Measurements from ENCODE around the gene BCAS1. TPM values are rescaled to one million over a fixed set of nuclear protein-coding genes. Genes with fewer than 3 reads are reported as not detected.

The BCAS1 gene
- total RNA-seq, 1 experiment from 2014 or later = 3.1 TPM

GRCh38 chr20:53918949-53919361 is 151.4 kb downstream of the BCAS1 start:
- CTCF ChIA-PET = interaction anchor here (0.6 kb wide), 1 partner anchor 161 kb away, joined by 3 read pairs; no protein-coding TSS in a partner anchor
- Histone ChIP-seq H3K27me3 (ENCODE audit: control insufficient read depth, insufficient read depth, low read length) (no peaks in the 10 kb centered on the region), H3K36me3 (ENCODE audit: control insufficient read depth, insufficient read depth, low read length) (no peaks in the 10 kb centered on the region), H3K9me3 (ENCODE audit: control insufficient read depth, insufficient read depth, low read depth, low read length) (no peaks in the 10 kb centered on the region), H3K4me1 (ENCODE audit: control insufficient read depth, insufficient read depth, low read length) (peaks cover 40% of the 10 kb centered on the region), H3K4me3 (ENCODE audit: low read depth in 2 of 2, low read length in 2 of 2) (no peak overlapping the region), H3K27ac (ENCODE audit: low read length) (peak overlapping the region; percentile 100)
- DNase-seq (ENCODE audit: low read depth, low spot score) (no peak), ATAC-seq (no peak)
- intact Hi-C loops (cut with micrococcal nuclease; ENCODE audit: unreplicated experiment) (loop anchor here (10.0 kb wide), 2 partner anchors 164 to 324 kb away; partner anchors contain the start of gene ZNF217), in situ Hi-C loops (cut with HindIII; ENCODE audit: low pct_unique_long_range_greater_than_20kb, low sequenced_read_pairs) (no loop called here)
- TF ChIP-seq, protein P1, sequence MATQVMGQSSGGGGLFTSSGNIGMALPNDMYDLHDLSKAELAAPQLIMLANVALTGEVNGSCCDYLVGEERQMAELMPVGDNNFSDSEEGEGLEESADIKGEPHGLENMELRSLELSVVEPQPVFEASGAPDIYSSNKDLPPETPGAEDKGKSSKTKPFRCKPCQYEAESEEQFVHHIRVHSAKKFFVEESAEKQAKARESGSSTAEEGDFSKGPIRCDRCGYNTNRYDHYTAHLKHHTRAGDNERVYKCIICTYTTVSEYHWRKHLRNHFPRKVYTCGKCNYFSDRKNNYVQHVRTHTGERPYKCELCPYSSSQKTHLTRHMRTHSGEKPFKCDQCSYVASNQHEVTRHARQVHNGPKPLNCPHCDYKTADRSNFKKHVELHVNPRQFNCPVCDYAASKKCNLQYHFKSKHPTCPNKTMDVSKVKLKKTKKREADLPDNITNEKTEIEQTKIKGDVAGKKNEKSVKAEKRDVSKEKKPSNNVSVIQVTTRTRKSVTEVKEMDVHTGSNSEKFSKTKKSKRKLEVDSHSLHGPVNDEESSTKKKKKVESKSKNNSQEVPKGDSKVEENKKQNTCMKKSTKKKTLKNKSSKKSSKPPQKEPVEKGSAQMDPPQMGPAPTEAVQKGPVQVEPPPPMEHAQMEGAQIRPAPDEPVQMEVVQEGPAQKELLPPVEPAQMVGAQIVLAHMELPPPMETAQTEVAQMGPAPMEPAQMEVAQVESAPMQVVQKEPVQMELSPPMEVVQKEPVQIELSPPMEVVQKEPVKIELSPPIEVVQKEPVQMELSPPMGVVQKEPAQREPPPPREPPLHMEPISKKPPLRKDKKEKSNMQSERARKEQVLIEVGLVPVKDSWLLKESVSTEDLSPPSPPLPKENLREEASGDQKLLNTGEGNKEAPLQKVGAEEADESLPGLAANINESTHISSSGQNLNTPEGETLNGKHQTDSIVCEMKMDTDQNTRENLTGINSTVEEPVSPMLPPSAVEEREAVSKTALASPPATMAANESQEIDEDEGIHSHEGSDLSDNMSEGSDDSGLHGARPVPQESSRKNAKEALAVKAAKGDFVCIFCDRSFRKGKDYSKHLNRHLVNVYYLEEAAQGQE (IDR thresholded peaks at IDR 0.05; ENCODE audit: insufficient read depth in 1 of 2, low read depth in 2 of 2, low read length in 1 of 2) = no peak
- TF ChIP-seq, protein P2, sequence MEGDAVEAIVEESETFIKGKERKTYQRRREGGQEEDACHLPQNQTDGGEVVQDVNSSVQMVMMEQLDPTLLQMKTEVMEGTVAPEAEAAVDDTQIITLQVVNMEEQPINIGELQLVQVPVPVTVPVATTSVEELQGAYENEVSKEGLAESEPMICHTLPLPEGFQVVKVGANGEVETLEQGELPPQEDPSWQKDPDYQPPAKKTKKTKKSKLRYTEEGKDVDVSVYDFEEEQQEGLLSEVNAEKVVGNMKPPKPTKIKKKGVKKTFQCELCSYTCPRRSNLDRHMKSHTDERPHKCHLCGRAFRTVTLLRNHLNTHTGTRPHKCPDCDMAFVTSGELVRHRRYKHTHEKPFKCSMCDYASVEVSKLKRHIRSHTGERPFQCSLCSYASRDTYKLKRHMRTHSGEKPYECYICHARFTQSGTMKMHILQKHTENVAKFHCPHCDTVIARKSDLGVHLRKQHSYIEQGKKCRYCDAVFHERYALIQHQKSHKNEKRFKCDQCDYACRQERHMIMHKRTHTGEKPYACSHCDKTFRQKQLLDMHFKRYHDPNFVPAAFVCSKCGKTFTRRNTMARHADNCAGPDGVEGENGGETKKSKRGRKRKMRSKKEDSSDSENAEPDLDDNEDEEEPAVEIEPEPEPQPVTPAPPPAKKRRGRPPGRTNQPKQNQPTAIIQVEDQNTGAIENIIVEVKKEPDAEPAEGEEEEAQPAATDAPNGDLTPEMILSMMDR (IDR thresholded peaks at IDR 0.05) = no peak
- TF ChIP-seq TCF7L2 (IDR thresholded peaks at IDR 0.05; ENCODE audit: low read depth, low read length) = no peak
- no peak for TF ChIP-seq SIN3A (IDR thresholded peaks at IDR 0.05; ENCODE audit: borderline replicate concordance, insufficient read depth, low read depth, low read length)
- TF ChIP-seq POLR2AphosphoS5 (IDR thresholded peaks at IDR 0.05; ENCODE audit: low read depth, low read length) = no peak
- BruUV-seq (replicated peaks) = no TSS peak
- POLR2A ChIA-PET = interaction anchor here (0.5 kb wide), 1 partner anchor 15 kb away, joined by 7 read pairs; no protein-coding TSS in a partner anchor

GRCh38 chr20:53918020-53918311 is 152.4 kb downstream of the BCAS1 start:
- no peak for TF ChIP-seq TCF7L2 (IDR thresholded peaks at IDR 0.05; ENCODE audit: low read depth, low read length)
- no peak for TF ChIP-seq POLR2AphosphoS5 (IDR thresholded peaks at IDR 0.05; ENCODE audit: low read depth, low read length)
- TF ChIP-seq, protein P1 (IDR thresholded peaks at IDR 0.05; ENCODE audit: insufficient read depth in 1 of 2, low read depth in 2 of 2, low read length in 1 of 2) = no peak
- no peak for TF ChIP-seq SIN3A (IDR thresholded peaks at IDR 0.05; ENCODE audit: borderline replicate concordance, insufficient read depth, low read depth, low read length)
- TF ChIP-seq, protein P2 (IDR thresholded peaks at IDR 0.05) = no peak
- BruUV-seq (replicated peaks) = no TSS peak
- no peak overlapping the region for H3K4me3 ChIP-seq (ENCODE audit: low read depth in 2 of 2, low read length in 2 of 2)
- H3K36me3 ChIP-seq (ENCODE audit: control insufficient read depth, insufficient read depth, low read length) = no peaks in the 10 kb centered on the region
- no peak for ATAC-seq
- in situ Hi-C loops (cut with HindIII; ENCODE audit: low pct_unique_long_range_greater_than_20kb, low sequenced_read_pairs) = no loop called here
- intact Hi-C loops (cut with micrococcal nuclease; ENCODE audit: unreplicated experiment) = loop anchor here (10.0 kb wide), 2 partner anchors 163 to 323 kb away; partner anchors contain the start of gene ZNF217
- ChIA-PET CTCF (no interaction called here), POLR2A (interaction anchor here (0.5 kb wide), 1 partner anchor 325 kb away, joined by 6 read pairs; the partner anchor contains the start of gene ZNF217)
- no peaks in the 10 kb centered on the region for H3K9me3 ChIP-seq (ENCODE audit: control insufficient read depth, insufficient read depth, low read depth, low read length)
- H3K27ac ChIP-seq (ENCODE audit: low read length) = peak overlapping the region; percentile 100
- no peak for DNase-seq (ENCODE audit: low read depth, low spot score)
- peaks cover 50% of the 10 kb centered on the region for H3K4me1 ChIP-seq (ENCODE audit: control insufficient read depth, insufficient read depth, low read length)
- H3K27me3 ChIP-seq (ENCODE audit: control insufficient read depth, insufficient read depth, low read length) = no peaks in the 10 kb centered on the region

All from Panc1 (cell line).